HepG2 (cell line): ENCODE measurements around the gene CDC42EP4. TPM values are rescaled to one million over a fixed set of nuclear protein-coding genes. Genes with fewer than 3 reads are reported as not detected.

Experiments
- ATAC-seq: fragments of 200-7000 bp; cut with Tn5 transposase; 3 replicates; pipeline ENCODE4 v1.9.1; 2020; ENCODE audit warnings: mild to moderate bottlenecking, moderate library complexity
- BruUV-seq: library from RNA; stranded (reverse); fragments of 400-500 nt; replicated peaks from 2 replicates; lab custom pipeline; 2021; lab: Mats Ljungman, UMichigan
- CTCF ChIA-PET: fragments of 300-600 bp; formaldehyde crosslinking; extraction: SDS; loops from one replicate; lab custom pipeline; 2021; ENCODE audit warnings: low total read pairs, inconsistent platforms, low intra/inter-chr PET ratio; lab: Yijun Ruan, JAX
- POLR2A ChIA-PET: fragments of 350-600 bp; sonication (Branson Sonifier 250); formaldehyde crosslinking; loops from one replicate; lab custom pipeline; 2020; ENCODE audit warnings: antibody characterized with exemption, inconsistent platforms; lab: Yijun Ruan, JAX
- DNase-seq: peaks from one replicate; pipeline ENCODE4 v3.0.0-alpha.2; 2015; ENCODE audit warnings: low spot score
- FAIRE-seq: peaks from 3 replicates; lab custom pipeline; 2011; peaks lifted over from hg19 to GRCh38; lab: Jason Lieb, UNC
- H2AFZ ChIP-seq: one replicate; pipeline ENCODE4 v1.6.1; 2011; ENCODE audit warnings: low read length, inconsistent platforms
- H3K27ac ChIP-seq: fragments of 300-600 bp; 3 replicates; pipeline ENCODE4 v1.8.0; 2011; ENCODE audit warnings: mixed run types, mild to moderate bottlenecking, mixed read lengths, low read length, inconsistent platforms; ENCODE audit not compliant: insufficient read depth; ENCODE audit errors: extremely low read length
- H3K27me3 ChIP-seq, 2 experiments: fragments of 200-600 bp in 1 of 2; 2 replicates in 1 of 2; 3 replicates in 1 of 2; pipeline versions ENCODE4 v1.6.0 to v1.8.0; 2011; ENCODE audit warnings: low read length in 2 of 2, mild to moderate bottlenecking in 2 of 2, moderate library complexity in 2 of 2, inconsistent platforms in 1 of 2; ENCODE audit not compliant: insufficient read depth in 2 of 2, control insufficient read depth in 1 of 2
- H3K36me3 ChIP-seq, 2 experiments: fragments of 200-600 bp in 1 of 2; replicated peaks in 1 of 2; 2 replicates in 1 of 2; 3 replicates in 1 of 2; pipeline versions ENCODE4 v1.5.1 to v1.8.0; 2011; ENCODE audit warnings: low read length in 2 of 2, inconsistent platforms in 1 of 2; ENCODE audit not compliant: insufficient read depth in 2 of 2, control insufficient read depth in 1 of 2
- H3K4me1 ChIP-seq: 2 replicates; pipeline ENCODE4 v1.5.1; 2012; ENCODE audit warnings: low read length, inconsistent platforms; ENCODE audit not compliant: insufficient read depth
- H3K4me2 ChIP-seq: 2 replicates; pipeline ENCODE4 v1.6.0; 2011; ENCODE audit warnings: low read depth, low read length, inconsistent platforms
- H3K4me3 ChIP-seq, 3 experiments: fragments of 200-600 bp in 1 of 3; sonication (generic), shearing (Covaris generic) in 1 of 3; replicated peaks in 1 of 3; 2 replicates each; pipeline ENCODE4 v1.5.1; 2011 to 2016; ENCODE audit warnings: low read length in 3 of 3, inconsistent platforms in 2 of 3, low read depth in 2 of 3, mild to moderate bottlenecking in 2 of 3, control low read depth in 1 of 3, mixed read lengths in 1 of 3; ENCODE audit not compliant: insufficient read depth in 1 of 3
- H3K79me2 ChIP-seq: one replicate; pipeline ENCODE4 v1.6.1; 2011; ENCODE audit warnings: low read length, inconsistent platforms; ENCODE audit not compliant: insufficient read depth
- H3K9ac ChIP-seq: 2 replicates; pipeline ENCODE4 v1.6.0; 2011; ENCODE audit warnings: mild to moderate bottlenecking, low read depth, low read length, inconsistent platforms; ENCODE audit not compliant: insufficient read depth
- H3K9me3 ChIP-seq: 2 replicates; pipeline ENCODE4 v1.5.1; 2012; ENCODE audit warnings: mild to moderate bottlenecking, low read length
- H4K20me1 ChIP-seq: 2 replicates; pipeline ENCODE4 v1.6.0; 2011; ENCODE audit warnings: inconsistent platforms, mild to moderate bottlenecking, low read length, moderate library complexity; ENCODE audit not compliant: insufficient read depth
- NCOA1 ChIP-seq: sonication (generic); formaldehyde crosslinking; IDR thresholded peaks from 2 replicates; pipeline ENCODE4 v1.9.0; 2021; ENCODE audit warnings: missing genetic modification reagents
- NR2F1 ChIP-seq, 2 experiments: fragments of 450-650 bp in 1 of 2; formaldehyde crosslinking in 1 of 2; IDR thresholded peaks; 2 replicates each; pipeline versions ENCODE4 v1.5.0 to v1.6.1; 2016 to 2020; ENCODE audit warnings: mild to moderate bottlenecking in 1 of 2, missing compliant biosample characterization in 1 of 2, missing genetic modification reagents in 1 of 2, moderate library complexity in 1 of 2
- RBM39 ChIP-seq: fragments of 200-400 bp; formaldehyde crosslinking; IDR thresholded peaks from one replicate; pipeline ENCODE4 v1.6.1; 2018; ENCODE audit warnings: antibody characterized with exemption, mild to moderate bottlenecking, low read depth, low read length; ENCODE audit not compliant: poor library complexity, severe bottlenecking
- SMARCC2 ChIP-seq: fragments of 450-650 bp; IDR thresholded peaks from 2 replicates; pipeline ENCODE4 v1.6.1; 2017; ENCODE audit warnings: antibody characterized with exemption, mild to moderate bottlenecking
- ZKSCAN8 ChIP-seq: IDR thresholded peaks from 2 replicates; pipeline ENCODE4 v1.6.1; 2016; ENCODE audit warnings: borderline replicate concordance, missing genetic modification reagents, missing compliant biosample characterization
- ZNF143 ChIP-seq: sonication (generic); formaldehyde crosslinking; IDR thresholded peaks from 2 replicates; pipeline ENCODE4 v1.4.0; 2020; ENCODE audit warnings: missing genetic modification reagents
- ZNF350 ChIP-seq: sonication (generic); formaldehyde crosslinking; IDR thresholded peaks from 2 replicates; pipeline ENCODE4 v1.4.0; 2020; ENCODE audit warnings: mild to moderate bottlenecking, low read depth, missing genetic modification reagents, borderline replicate concordance
- ZNF788 ChIP-seq: sonication (generic); formaldehyde crosslinking; IDR thresholded peaks from 2 replicates; pipeline ENCODE4 v1.5.0; 2020; ENCODE audit warnings: mild to moderate bottlenecking, missing genetic modification reagents, borderline replicate concordance
- WGBS: methylation state at CpG from one replicate; pipeline ENCODE4 v1.1.6; 2017; ENCODE audit warnings: low lambda C conversion rate; 5-methylcytosine and 5-hydroxymethylcytosine counted together
- in situ Hi-C: cut with HindIII; loops from 2 replicates; pipeline ENCODE4 v1.10.0; 2017; ENCODE audit warnings: low pct_unique_long_range_greater_than_20kb; ENCODE audit not compliant: extremely low pct_ligation_motif_present
- intact Hi-C: fragments of 100-400 bp; cut with micrococcal nuclease; formaldehyde crosslinking; loops from one replicate; pipeline ENCODE4 v1.10.0; 2022; ENCODE audit not compliant: unreplicated experiment
- polyA plus RNA-seq, 8 experiments: library from polyadenylated mRNA; depleted of rRNA in 3 of 8; stranded (reverse) in 7 of 8; unstranded in 1 of 8; fragments of >200 nt; fragmentation: Illumina TruSeq in 4 of 8; extraction: Trizol in 4 of 8; gene quantifications; 2 replicates each; pipeline versions ENCODE4 v1.2.1 to v1.2.3, GENCODE V29; 2011 to 2016; ENCODE audit warnings: low read depth in 4 of 8, missing spikeins in 1 of 8, mixed read lengths in 1 of 8; ENCODE audit not compliant: insufficient read depth in 1 of 8
- total RNA-seq, 5 experiments: library from RNA; depleted of rRNA; stranded (reverse); fragments of >200 nt; fragmentation: Illumina TruSeq; extraction: Trizol; gene quantifications; 2 replicates each; pipeline ENCODE4 v1.2.3, GENCODE V29; 2016; ENCODE audit warnings: low read depth in 1 of 5
- TF ChIP-seq, protein P1 (sequence below): sonication (generic); formaldehyde crosslinking; IDR thresholded peaks from 2 replicates; pipeline ENCODE4 v1.8.0; 2022; ENCODE audit warnings: missing genetic modification reagents, mild to moderate bottlenecking, borderline replicate concordance

CDC42EP4 gene
- total and polyA plus RNA-seq, 2 of the 13 experiments (the other 11 are each of a cell fraction or from before 2014, with no cell fraction given) = 19.0 to 54.0 TPM

DNA sequence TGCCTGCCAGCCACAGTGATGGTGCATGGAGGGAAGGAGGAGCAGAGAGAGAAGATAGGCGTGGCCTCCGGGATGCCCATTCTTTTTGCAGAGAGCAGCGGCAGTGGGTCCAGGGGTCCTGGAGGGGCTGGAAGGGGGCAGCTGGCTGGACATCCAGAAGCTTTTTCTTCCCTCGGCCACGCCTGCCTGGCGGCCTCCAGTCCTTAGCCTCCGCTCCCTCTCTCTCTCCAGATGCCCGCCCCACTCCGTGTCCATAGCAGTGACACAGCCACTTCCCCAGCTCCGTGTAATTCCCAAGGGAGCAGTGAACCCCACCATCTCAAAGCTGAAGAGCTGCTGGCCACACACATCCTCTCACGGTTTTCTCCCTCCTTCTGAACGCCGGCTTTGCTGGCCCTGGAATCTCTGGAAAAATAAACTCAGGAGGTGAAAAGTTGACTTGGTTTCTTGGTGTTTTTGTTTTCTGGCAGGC lies 26.3 kb upstream of the CDC42EP4 start:
- BruUV-seq = no TSS peak
- TF ChIP-seq NCOA1 (CRISPR knock-in tag) (no peak), ZNF143 (CRISPR knock-in tag) (no peak), ZNF788 (CRISPR knock-in tag) (no peak), RBM39 (no peak), ZKSCAN8 (CRISPR knock-in tag) (no peak), SMARCC2 (no peak), NR2F1 (CRISPR knock-in tag; IDR thresholded peaks at IDR 0.05) (no peak)
- Histone ChIP-seq H3K4me2 (no peak overlapping the region), H2AFZ (no peak overlapping the region), H3K4me3 (no peak overlapping the region), H3K27ac (no peak overlapping the region), H3K9ac (no peak overlapping the region), H3K4me1 (peaks cover 39% of the 10 kb centered on the region), H3K9me3 (no peaks in the 10 kb centered on the region), H4K20me1 (no peaks in the 10 kb centered on the region), H3K79me2 (no peaks in the 10 kb centered on the region), H3K27me3 (peaks cover 13 to 71% of the 10 kb centered on the region in 2 experiments; a peak in 4 of 5 replicates), H3K36me3 (no peaks in the 10 kb centered on the region)
- in situ Hi-C loops (no loop called here), intact Hi-C loops (no loop called here)
- ChIA-PET POLR2A (no interaction called here), CTCF (no interaction called here)
- ATAC-seq = no peak
- no peak for FAIRE-seq
- DNase-seq = no peak
- 52% methylated on average over 13 of the region's 13 CpGs for WGBS

DNA sequence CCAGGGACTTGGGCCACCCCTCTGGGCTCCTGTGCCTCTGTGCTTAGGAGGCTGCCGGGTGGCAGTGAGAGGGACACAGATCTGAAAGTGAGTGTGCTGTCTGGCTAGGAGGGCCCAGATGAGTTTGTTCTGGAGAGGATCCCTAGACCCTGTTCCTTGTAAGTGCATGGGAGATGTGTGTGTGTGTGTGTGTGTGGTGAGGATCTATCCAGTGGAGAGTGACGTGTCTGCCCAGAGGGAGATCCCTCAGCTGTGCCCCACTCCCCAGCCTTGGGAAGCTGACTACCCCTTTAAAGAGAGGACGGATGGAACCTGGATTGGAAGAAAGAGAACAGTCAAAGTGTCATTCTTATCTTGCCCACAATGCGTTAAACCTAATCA lies 25.5 kb upstream of the CDC42EP4 start:
- 0 out of 2 replicates have a peak, but pooled peaks have one; percentile 23 for TF ChIP-seq ZNF350 (CRISPR knock-in tag)
- TF ChIP-seq, protein P1, sequence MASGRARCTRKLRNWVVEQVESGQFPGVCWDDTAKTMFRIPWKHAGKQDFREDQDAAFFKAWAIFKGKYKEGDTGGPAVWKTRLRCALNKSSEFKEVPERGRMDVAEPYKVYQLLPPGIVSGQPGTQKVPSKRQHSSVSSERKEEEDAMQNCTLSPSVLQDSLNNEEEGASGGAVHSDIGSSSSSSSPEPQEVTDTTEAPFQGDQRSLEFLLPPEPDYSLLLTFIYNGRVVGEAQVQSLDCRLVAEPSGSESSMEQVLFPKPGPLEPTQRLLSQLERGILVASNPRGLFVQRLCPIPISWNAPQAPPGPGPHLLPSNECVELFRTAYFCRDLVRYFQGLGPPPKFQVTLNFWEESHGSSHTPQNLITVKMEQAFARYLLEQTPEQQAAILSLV (CRISPR knock-in tag) = no peak
- Histone ChIP-seq H3K27ac (no peak overlapping the region), H3K4me3 (no peak overlapping the region), H4K20me1 (no peaks in the 10 kb centered on the region), H3K4me2 (no peak overlapping the region), H3K79me2 (no peaks in the 10 kb centered on the region), H3K4me1 (peaks cover 31% of the 10 kb centered on the region), H3K27me3 (peaks cover 12 to 63% of the 10 kb centered on the region in 2 experiments; a peak in 4 of 5 replicates), H3K36me3 (no peaks in the 10 kb centered on the region), H3K9me3 (no peaks in the 10 kb centered on the region), H2AFZ (no peak overlapping the region), H3K9ac (no peak overlapping the region)
- ChIA-PET POLR2A (no interaction called here), CTCF (no interaction called here)
- DNase-seq (no peak), FAIRE-seq (no peak), ATAC-seq (peak; percentile 8; the same call in 1 of the 3 replicates)
- in situ Hi-C loops (no loop called here), intact Hi-C loops (no loop called here)
- 28% methylated on average over 4 of the region's 4 CpGs for WGBS
- no TSS peak for BruUV-seq
